Keratinocyte (primary cell): ENCODE results near the gene HMCN2. TPM values are rescaled to one million over a fixed set of nuclear protein-coding genes. Genes with fewer than 3 reads are reported as not detected.

Experiments
- DNase-seq: peaks from one replicate; pipeline ENCODE4 v3.0.0-alpha.2; 2011; ENCODE audit warnings: low read depth, missing footprints, low spot score
- FAIRE-seq: peaks from 2 replicates; lab custom pipeline; 2011; peaks lifted over from hg19 to GRCh38; lab: Jason Lieb, UNC
- H2AFZ ChIP-seq: 2 replicates; pipeline ENCODE4 v1.6.0; 2012; ENCODE audit warnings: low read length, control low read depth, inconsistent platforms; ENCODE audit not compliant: control insufficient read depth
- H3K27ac ChIP-seq: 2 replicates; pipeline ENCODE4 v1.5.1; 2011; ENCODE audit warnings: low read length; ENCODE audit not compliant: control insufficient read depth, insufficient read depth
- H3K27me3 ChIP-seq: 3 replicates; pipeline ENCODE4 v1.6.0; 2011; ENCODE audit warnings: low read length; ENCODE audit not compliant: control insufficient read depth, insufficient read depth; ENCODE audit errors: extremely low read depth
- H3K36me3 ChIP-seq, 2 experiments: 2 replicates in 1 of 2; 3 replicates in 1 of 2; pipeline ENCODE4 v1.5.1; 2011; ENCODE audit warnings: low read length in 2 of 2, mild to moderate bottlenecking in 1 of 2; ENCODE audit not compliant: control insufficient read depth in 2 of 2, insufficient read depth in 2 of 2; ENCODE audit errors: extremely low read depth in 1 of 2
- H3K4me1 ChIP-seq: 3 replicates; pipeline ENCODE4 v1.5.1; 2011; ENCODE audit warnings: low read length; ENCODE audit not compliant: control insufficient read depth, insufficient read depth; ENCODE audit errors: extremely low read depth
- H3K4me2 ChIP-seq: 3 replicates; pipeline ENCODE4 v1.6.0; 2011; ENCODE audit warnings: low read depth, low read length; ENCODE audit not compliant: control insufficient read depth, insufficient read depth; ENCODE audit errors: extremely low read depth
- H3K4me3 ChIP-seq, 3 experiments: fragments of 200-600 bp in 1 of 3; sonication (generic) in 1 of 3; 2 replicates in 2 of 3; 3 replicates in 1 of 3; pipeline ENCODE4 v1.5.1; 2011 to 2016; ENCODE audit warnings: low read length in 3 of 3, mild to moderate bottlenecking in 3 of 3, control low read depth in 2 of 3, inconsistent platforms in 1 of 3, low read depth in 1 of 3, mixed read lengths in 1 of 3, mixed run types in 1 of 3, moderate library complexity in 1 of 3; ENCODE audit not compliant: control insufficient read depth in 2 of 3, insufficient read depth in 2 of 3; ENCODE audit errors: extremely low read depth in 1 of 3
- H3K79me2 ChIP-seq: 2 replicates; pipeline ENCODE4 v1.6.0; 2012; ENCODE audit warnings: low read length; ENCODE audit not compliant: control insufficient read depth, insufficient read depth
- H3K9ac ChIP-seq: 3 replicates; pipeline ENCODE4 v1.6.0; 2011; ENCODE audit warnings: low read length; ENCODE audit not compliant: control insufficient read depth, insufficient read depth; ENCODE audit errors: extremely low read depth
- H3K9me1 ChIP-seq: 3 replicates; pipeline ENCODE4 v1.6.0; 2011; ENCODE audit warnings: low read length; ENCODE audit not compliant: control insufficient read depth, insufficient read depth; ENCODE audit errors: extremely low read depth
- H3K9me3 ChIP-seq: 2 replicates; pipeline ENCODE4 v1.5.1; 2012; ENCODE audit warnings: low read depth, low read length; ENCODE audit not compliant: control insufficient read depth
- H4K20me1 ChIP-seq: 3 replicates; pipeline ENCODE4 v1.6.0; 2011; ENCODE audit warnings: low read length; ENCODE audit not compliant: control insufficient read depth, insufficient read depth; ENCODE audit errors: extremely low read depth
- CTCF ChIP-seq, 3 experiments: IDR thresholded peaks in 1 of 3; conservative IDR thresholded peaks in 1 of 3; optimal IDR thresholded peaks in 1 of 3; 2 replicates in 2 of 3; 3 replicates in 1 of 3; pipeline versions ENCODE3 to v1.5.1; 2011; ENCODE audit warnings: low read length in 3 of 3, mild to moderate bottlenecking in 3 of 3, moderate library complexity in 2 of 3, control low read depth in 1 of 3, inconsistent platforms in 1 of 3; ENCODE audit not compliant: insufficient read depth in 2 of 3; ENCODE audit errors: extremely low read depth in 1 of 3
- EZH2 ChIP-seq: IDR thresholded peaks from one replicate; pipeline ENCODE4 v1.6.1; 2012; ENCODE audit warnings: inconsistent platforms, mild to moderate bottlenecking, low read length, moderate library complexity
- dilution Hi-C: fragments of 300-500 bp; cut with MboI; formaldehyde crosslinking; loops from one replicate; pipeline ENCODE4 v1.7.0; 2020; ENCODE audit warnings: low sequenced_read_pairs; ENCODE audit not compliant: extremely low pct_ligation_motif_present
- polyA plus RNA-seq, 5 experiments: library from polyadenylated mRNA; depleted of rRNA in 3 of 5; stranded (reverse) in 3 of 5; stranded (forward) in 1 of 5; unstranded in 1 of 5; fragments of >200 nt; gene quantifications; 1 replicate in 1 of 5; 2 replicates in 3 of 5; 3 replicates in 1 of 5; pipeline versions ENCODE4 v1.2.1 to v1.2.3, GENCODE V29; 2011 to 2012; ENCODE audit warnings: missing spikeins in 2 of 5, low read depth in 1 of 5, low replicate concordance in 1 of 5

HMCN2 gene
- polyA plus RNA-seq, 1 donor (not counting 4 experiments of a cell fraction or from before 2014, with no cell fraction given) = not detected

DNA sequence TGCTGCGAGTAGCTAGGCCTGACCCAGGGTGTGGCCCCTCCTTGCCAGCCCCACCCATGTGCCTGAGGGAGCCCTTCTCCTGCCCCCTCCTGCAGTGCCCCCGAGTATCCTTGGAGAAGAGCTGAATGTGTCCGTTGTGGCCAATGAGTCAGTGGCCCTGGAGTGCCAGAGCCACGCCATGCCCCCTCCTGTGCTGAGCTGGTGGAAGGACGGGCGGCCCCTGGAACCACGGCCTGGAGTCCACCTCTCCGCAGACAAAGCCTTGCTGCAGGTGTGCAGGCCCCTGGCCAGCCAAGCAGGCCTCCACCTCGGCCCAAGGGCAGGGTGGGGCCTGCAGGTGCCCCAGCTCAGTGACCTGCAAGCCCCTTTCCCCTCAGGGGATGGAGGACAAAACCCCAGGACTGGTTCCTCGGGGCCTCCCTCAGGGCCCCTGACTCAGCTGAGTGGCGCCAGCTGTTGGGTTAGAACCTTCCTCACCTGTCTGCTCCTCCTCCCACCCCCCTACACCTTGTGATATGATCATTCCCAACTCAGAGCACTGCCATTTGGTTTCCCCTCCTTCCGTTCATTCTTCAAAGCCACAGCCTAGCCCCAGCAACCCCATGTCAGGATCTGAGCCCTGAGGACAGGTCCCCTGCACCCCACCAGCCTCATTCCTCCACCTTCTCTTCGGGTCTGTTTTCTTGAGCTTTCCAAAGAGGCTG, 99.2 kb downstream of the HMCN2 start:
- Histone ChIP-seq H3K36me3 (no peaks in the 10 kb centered on the region), H4K20me1 (no peaks in the 10 kb centered on the region), H3K9me1 (no peaks in the 10 kb centered on the region), H2AFZ (no peak overlapping the region), H3K27ac (no peak overlapping the region), H3K9me3 (no peaks in the 10 kb centered on the region), H3K79me2 (no peaks in the 10 kb centered on the region), H3K27me3 (peaks cover 4% of the 10 kb centered on the region), H3K4me1 (no peaks in the 10 kb centered on the region), H3K9ac (no peak overlapping the region), H3K4me2 (no peak overlapping the region), H3K4me3 (no peak overlapping the region)
- DNase-seq = no peak
- FAIRE-seq = no peak
- dilution Hi-C loops = no loop called here
- no peak for TF ChIP-seq CTCF (optimal IDR thresholded peaks at IDR 0.05 in 1 of 3, IDR thresholded peaks at IDR 0.05 in 1 of 3, conservative IDR thresholded peaks at IDR 0.05 in 1 of 3; ENCODE audit: extremely low read depth in 1 of 3, insufficient read depth in 2 of 3, low read length in 3 of 3)
- TF ChIP-seq EZH2 = no peak

GRCh38 chr9:130365323-130365721, 99.8 kb downstream of the HMCN2 start:
- no peaks in the 10 kb centered on the region for H3K79me2 ChIP-seq
- no peak for TF ChIP-seq CTCF (optimal IDR thresholded peaks at IDR 0.05 in 1 of 3, IDR thresholded peaks at IDR 0.05 in 1 of 3, conservative IDR thresholded peaks at IDR 0.05 in 1 of 3; ENCODE audit: extremely low read depth in 1 of 3, insufficient read depth in 2 of 3, low read length in 3 of 3)
- no peak overlapping the region for H3K27ac ChIP-seq
- H3K9ac ChIP-seq = no peak overlapping the region
- H3K4me3 ChIP-seq = no peak overlapping the region
- H3K4me1 ChIP-seq = no peaks in the 10 kb centered on the region
- no peak overlapping the region for H2AFZ ChIP-seq
- H3K9me3 ChIP-seq = no peaks in the 10 kb centered on the region
- H3K36me3 ChIP-seq = no peaks in the 10 kb centered on the region
- FAIRE-seq (no peak), DNase-seq (no peak)
- H4K20me1 ChIP-seq = no peaks in the 10 kb centered on the region
- H3K9me1 ChIP-seq = no peaks in the 10 kb centered on the region
- peaks cover 6% of the 10 kb centered on the region for H3K27me3 ChIP-seq
- dilution Hi-C loops = no loop called here
- no peak overlapping the region for H3K4me2 ChIP-seq
